ENCODE data around the gene OR2T27.
"Not testable (repeated sequence)": the region's sequence is repeated elsewhere in the genome, so short reads cannot be mapped to it uniquely, and the experiment has no call there.

OR2T27 gene

GRCh38 chr1:248639652-248640051 is 15.7 kb downstream of the OR2T27 start:
- DNase-seq = not testable (repeated sequence)

- DNase-seq = not testable (repeated sequence)
These were observed 18.7 kb downstream of the OR2T27 start for GRCh38 chr1:248636612-248637011.

GRCh38 chr1:248634991-248635390 is 20.3 kb downstream of the OR2T27 start, which contains the start of gene OR2T11:
Gene OR2T11 (minus strand): TSS chr1:248635091. CDS start chr1:248627128, 7,963 bp downstream.
- not testable (repeated sequence) for DNase-seq

- no peak for DNase-seq
These were observed 23.8 kb downstream of the OR2T27 start for GRCh38 chr1:248631354-248632008.

GRCh38 chr1:248630551-248630950 is 24.8 kb downstream of the OR2T27 start:
- no peak for DNase-seq

GRCh38 chr1:248627971-248628844 is 27.1 kb downstream of the OR2T27 start:
- DNase-seq = no peak

GRCh38 chr1:248625971-248626370 is 29.4 kb downstream of the OR2T27 start:
- no peak for DNase-seq

GRCh38 chr1:248625166-248625565 is 30.2 kb downstream of the OR2T27 start:
- no peak for DNase-seq

GRCh38 chr1:248622570-248623001 is 32.7 kb downstream of the OR2T27 start:
- DNase-seq = peak; percentile 12

GRCh38 chr1:248621770-248622169 is 33.6 kb downstream of the OR2T27 start:
- DNase-seq = no peak

GRCh38 chr1:248618878-248619277 is 36.5 kb downstream of the OR2T27 start:
- no peak for DNase-seq

GRCh38 chr1:248618119-248618518 is 37.2 kb downstream of the OR2T27 start:
- no peak for DNase-seq

GRCh38 chr1:248613742-248614141 is 41.6 kb downstream of the OR2T27 start:
- no peak for DNase-seq

GRCh38 chr1:248611883-248612414 is 43.4 kb downstream of the OR2T27 start:
- no peak for DNase-seq

- no peak for DNase-seq
These were observed 45.0 kb downstream of the OR2T27 start for GRCh38 chr1:248610301-248610700.

Measured in NCI-H2107 (cell line).